ENCODE measurements around the gene RPS6KA5. TPM values are rescaled to one million over a fixed set of nuclear protein-coding genes. Genes with fewer than 3 reads are reported as not detected.

Gene RPS6KA5
- total RNA-seq, 1 donor from 2014 or later, result 0.21 TPM

DNA sequence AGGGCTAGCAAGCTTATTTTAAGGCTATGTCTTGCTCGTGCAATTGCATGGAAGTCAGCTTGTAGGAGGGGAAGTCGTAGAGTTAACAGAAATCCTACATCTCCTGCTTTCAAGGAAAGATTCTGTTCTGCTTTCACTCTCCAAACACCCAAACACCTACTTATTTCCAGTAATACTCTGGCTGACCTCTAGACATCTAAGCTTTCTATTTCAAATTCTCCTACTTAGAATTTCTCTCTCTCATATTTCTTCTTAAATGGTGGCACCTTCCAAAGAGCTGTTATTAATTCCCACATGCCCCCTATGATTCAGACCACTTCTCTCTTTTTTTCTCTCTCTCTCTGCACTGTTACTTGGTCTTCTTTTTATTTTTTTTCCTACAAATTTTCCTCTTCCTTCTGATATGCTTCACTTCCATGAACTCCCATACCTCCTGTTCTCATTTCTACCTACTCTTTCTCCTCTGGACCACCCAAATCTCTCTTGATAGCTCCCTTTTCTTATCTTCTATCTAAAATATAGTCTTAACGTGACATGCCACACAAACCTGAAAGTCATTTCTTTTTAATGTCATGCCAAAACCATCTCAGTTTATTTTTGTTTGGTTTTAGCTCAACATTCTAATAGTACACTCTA, 90.8 kb downstream of the RPS6KA5 start:
- Histone ChIP-seq H3K4me3 (no peak overlapping the region), H3K27me3 (no peaks in the 10 kb centered on the region), H3K4me1 (no peaks in the 10 kb centered on the region), H3K27ac (no peak overlapping the region), H3K36me3 (no peaks in the 10 kb centered on the region), H3K9me3 (no peaks in the 10 kb centered on the region)
- no peak for DNase-seq (ENCODE audit: low spot score in 2 of 2)
- intact Hi-C loops (cut with DNase I), result no loop called here
- TF ChIP-seq, protein P1, sequence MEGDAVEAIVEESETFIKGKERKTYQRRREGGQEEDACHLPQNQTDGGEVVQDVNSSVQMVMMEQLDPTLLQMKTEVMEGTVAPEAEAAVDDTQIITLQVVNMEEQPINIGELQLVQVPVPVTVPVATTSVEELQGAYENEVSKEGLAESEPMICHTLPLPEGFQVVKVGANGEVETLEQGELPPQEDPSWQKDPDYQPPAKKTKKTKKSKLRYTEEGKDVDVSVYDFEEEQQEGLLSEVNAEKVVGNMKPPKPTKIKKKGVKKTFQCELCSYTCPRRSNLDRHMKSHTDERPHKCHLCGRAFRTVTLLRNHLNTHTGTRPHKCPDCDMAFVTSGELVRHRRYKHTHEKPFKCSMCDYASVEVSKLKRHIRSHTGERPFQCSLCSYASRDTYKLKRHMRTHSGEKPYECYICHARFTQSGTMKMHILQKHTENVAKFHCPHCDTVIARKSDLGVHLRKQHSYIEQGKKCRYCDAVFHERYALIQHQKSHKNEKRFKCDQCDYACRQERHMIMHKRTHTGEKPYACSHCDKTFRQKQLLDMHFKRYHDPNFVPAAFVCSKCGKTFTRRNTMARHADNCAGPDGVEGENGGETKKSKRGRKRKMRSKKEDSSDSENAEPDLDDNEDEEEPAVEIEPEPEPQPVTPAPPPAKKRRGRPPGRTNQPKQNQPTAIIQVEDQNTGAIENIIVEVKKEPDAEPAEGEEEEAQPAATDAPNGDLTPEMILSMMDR (IDR thresholded peaks at IDR 0.05), result no peak

DNA sequence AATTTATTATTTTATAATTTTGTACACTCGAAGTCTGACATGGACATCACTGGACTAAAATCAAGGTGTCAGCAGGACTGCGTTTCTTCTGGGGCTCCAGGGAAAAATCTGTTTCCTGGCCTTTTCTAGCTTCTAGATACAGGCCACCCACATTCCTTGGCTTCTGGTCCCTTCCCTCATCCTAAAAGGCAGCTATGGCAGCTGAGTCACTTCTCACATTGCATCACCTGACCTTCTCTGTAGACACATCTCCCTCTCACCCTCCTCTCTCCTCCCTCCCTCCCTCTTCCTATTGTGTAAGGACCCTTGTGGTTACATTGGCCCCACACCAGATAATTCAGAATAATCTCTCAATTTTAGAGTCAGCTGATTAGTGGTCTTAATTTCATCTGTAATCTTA, 92.4 kb downstream of the RPS6KA5 start:
- H3K36me3 ChIP-seq, result no peaks in the 10 kb centered on the region
- no peaks in the 10 kb centered on the region for H3K4me1 ChIP-seq
- intact Hi-C loops (cut with DNase I), result no loop called here
- DNase-seq (ENCODE audit: low spot score in 2 of 2), result no peak
- no peaks in the 10 kb centered on the region for H3K9me3 ChIP-seq
- H3K4me3 ChIP-seq, result no peak overlapping the region
- H3K27ac ChIP-seq, result no peak overlapping the region
- H3K27me3 ChIP-seq, result no peaks in the 10 kb centered on the region
- TF ChIP-seq, protein P1 (IDR thresholded peaks at IDR 0.05), result no peak

DNA sequence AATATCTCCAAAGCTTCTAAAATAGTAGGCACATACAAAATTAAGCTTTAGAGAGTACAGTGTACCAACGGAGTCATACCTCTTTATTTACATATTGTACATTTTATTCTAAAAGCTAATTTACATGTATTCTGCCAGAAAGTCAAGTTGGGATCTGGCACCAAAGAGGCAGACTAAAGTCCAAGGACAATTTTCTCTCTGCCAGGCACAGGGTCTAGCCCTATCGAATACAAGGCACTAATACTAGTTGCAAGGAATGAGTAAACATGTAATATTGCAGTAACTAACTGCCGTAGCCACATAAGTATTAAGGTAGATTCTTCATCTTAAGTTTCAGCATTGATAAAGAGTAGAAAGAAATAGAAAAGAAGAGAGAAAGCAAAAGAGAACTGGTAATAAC, 93.9 kb downstream of the RPS6KA5 start:
- H3K36me3 ChIP-seq, result no peaks in the 10 kb centered on the region
- H3K9me3 ChIP-seq, result no peaks in the 10 kb centered on the region
- no peak for DNase-seq (ENCODE audit: low spot score in 2 of 2)
- H3K27ac ChIP-seq, result no peak overlapping the region
- TF ChIP-seq, protein P1 (IDR thresholded peaks at IDR 0.05), result no peak
- H3K4me3 ChIP-seq, result no peak overlapping the region
- no peaks in the 10 kb centered on the region for H3K4me1 ChIP-seq
- H3K27me3 ChIP-seq, result no peaks in the 10 kb centered on the region
- intact Hi-C loops (cut with DNase I), result no loop called here

DNA sequence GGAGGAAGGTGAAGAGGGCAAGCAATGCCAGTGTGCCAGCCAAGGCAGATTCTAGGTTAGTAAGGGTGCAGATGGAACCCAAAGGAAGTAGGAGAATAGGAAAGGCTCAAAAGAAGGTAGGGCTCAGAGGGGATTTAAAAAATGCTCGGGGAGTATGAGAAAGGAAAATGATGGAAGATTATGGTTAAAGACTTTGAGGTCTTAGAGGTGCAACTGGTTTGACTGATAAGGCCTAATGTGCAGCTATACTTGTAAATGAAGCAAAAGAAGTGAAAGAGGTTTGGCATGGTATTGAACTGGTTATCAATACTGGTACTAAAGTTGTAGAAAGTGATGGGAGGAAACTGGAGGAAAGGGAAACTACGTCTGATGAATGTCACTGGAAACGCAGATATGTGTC, 94.7 kb downstream of the RPS6KA5 start:
- no peaks in the 10 kb centered on the region for H3K9me3 ChIP-seq
- H3K4me3 ChIP-seq, result no peak overlapping the region
- no peaks in the 10 kb centered on the region for H3K27me3 ChIP-seq
- DNase-seq (ENCODE audit: low spot score in 2 of 2), result no peak
- no peaks in the 10 kb centered on the region for H3K36me3 ChIP-seq
- TF ChIP-seq, protein P1 (IDR thresholded peaks at IDR 0.05), result no peak
- intact Hi-C loops (cut with DNase I), result no loop called here
- no peak overlapping the region for H3K27ac ChIP-seq
- H3K4me1 ChIP-seq, result no peaks in the 10 kb centered on the region

DNA sequence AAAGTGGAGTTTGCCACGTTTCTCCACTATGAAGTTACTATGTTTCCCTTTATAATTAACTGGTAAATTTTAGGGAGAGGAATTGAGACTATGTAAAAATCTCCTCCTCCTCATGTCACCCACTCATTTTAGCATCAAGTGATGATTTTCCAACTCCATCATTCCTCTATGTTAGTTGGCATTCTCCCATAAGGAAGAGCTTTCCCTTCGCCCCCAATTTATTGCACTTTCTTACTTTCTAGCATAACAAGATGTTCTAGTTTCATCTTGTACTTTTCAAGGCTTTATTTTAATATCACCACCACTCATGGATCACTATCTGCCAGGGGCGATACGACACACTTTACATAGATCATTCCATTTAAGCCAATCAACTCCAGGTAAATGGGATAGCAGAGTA, 97.1 kb downstream of the RPS6KA5 start:
- H3K36me3 ChIP-seq, result no peaks in the 10 kb centered on the region
- no peaks in the 10 kb centered on the region for H3K27me3 ChIP-seq
- no peaks in the 10 kb centered on the region for H3K4me1 ChIP-seq
- H3K4me3 ChIP-seq, result no peak overlapping the region
- intact Hi-C loops (cut with DNase I), result no loop called here
- H3K9me3 ChIP-seq, result no peaks in the 10 kb centered on the region
- TF ChIP-seq, protein P1 (IDR thresholded peaks at IDR 0.05), result no peak
- DNase-seq (ENCODE audit: low spot score in 2 of 2), result no peak
- no peak overlapping the region for H3K27ac ChIP-seq

Measured in ascending aorta (tissue), 2 donors.